K562 (cell line): ENCODE results near the gene NENF. TPM values are rescaled to one million over a fixed set of nuclear protein-coding genes. Genes with fewer than 3 reads are reported as not detected.
A peak's percentile ranks its signal among the peaks of the same experiment; 100 is the strongest.

Experiments
- ATAC-seq: fragments of 200-7000 bp; cut with Tn5 transposase; 3 replicates; pipeline ENCODE4 v1.9.1; 2020; ENCODE audit warnings: moderate library complexity
- BruUV-seq: library from RNA; stranded (reverse); fragments of 400-500 nt; replicated peaks from 2 replicates; lab custom pipeline; 2021; lab: Mats Ljungman, UMichigan
- CTCF ChIA-PET: fragments of 300-600 bp; formaldehyde crosslinking; extraction: SDS; loops from one replicate; lab custom pipeline; 2021; ENCODE audit warnings: low intra/inter-chr PET ratio; lab: Yijun Ruan, JAX
- POLR2A ChIA-PET: fragments of 300-600, 350-650 bp; sonication (Branson Sonifier 250); formaldehyde crosslinking; extraction: SDS; loops from one replicate; lab custom pipeline; 2021; ENCODE audit warnings: antibody characterized with exemption, inconsistent platforms; lab: Yijun Ruan, JAX
- DNase-seq, 4 experiments: peaks; one replicate each; pipeline versions ENCODE4 v3.0.0 to v3.0.0-alpha.2; 2011 to 2018; ENCODE audit warnings: low spot score in 3 of 4, mixed read lengths in 3 of 4; ENCODE audit errors: extremely low read depth in 1 of 4
- FAIRE-seq: peaks from 2 replicates; lab custom pipeline; 2011; peaks lifted over from hg19 to GRCh38; lab: Jason Lieb, UNC
- H2AFZ ChIP-seq: 2 replicates; pipeline ENCODE4 v1.6.0; 2011; ENCODE audit warnings: low read depth, low read length, control low read depth, inconsistent platforms
- H3K27ac ChIP-seq: fragments of 200-600 bp; 3 replicates; pipeline ENCODE4 v1.8.0; 2011; ENCODE audit warnings: low read depth, mild to moderate bottlenecking, control low read depth, inconsistent platforms, low read length, moderate library complexity, mixed read lengths; ENCODE audit errors: extremely low read depth
- H3K27me3 ChIP-seq, 2 experiments: fragments of 300-600 bp in 1 of 2; 2 replicates in 1 of 2; 3 replicates in 1 of 2; pipeline versions ENCODE4 v1.6.0 to v1.8.0; 2011; ENCODE audit warnings: inconsistent platforms in 2 of 2, low read length in 2 of 2, mild to moderate bottlenecking in 1 of 2, mixed read lengths in 1 of 2, moderate library complexity in 1 of 2; ENCODE audit not compliant: control insufficient read depth in 2 of 2, insufficient read depth in 2 of 2
- H3K36me3 ChIP-seq: fragments of 300-600 bp; 3 replicates; pipeline ENCODE4 v1.8.0; 2011; ENCODE audit warnings: mild to moderate bottlenecking, low read length, inconsistent platforms; ENCODE audit not compliant: control insufficient read depth, insufficient read depth
- H3K4me1 ChIP-seq, 2 experiments: fragments of 200-600 bp in 1 of 2; replicated peaks in 1 of 2; 2 replicates in 1 of 2; 3 replicates in 1 of 2; pipeline versions ENCODE4 v1.5.1 to v1.8.0; 2011; ENCODE audit warnings: inconsistent platforms in 2 of 2, low read length in 2 of 2, mild to moderate bottlenecking in 1 of 2, mixed read lengths in 1 of 2, moderate library complexity in 1 of 2; ENCODE audit not compliant: control insufficient read depth in 2 of 2, insufficient read depth in 2 of 2
- H3K4me2 ChIP-seq: 2 replicates; pipeline ENCODE4 v1.6.1; 2011; ENCODE audit warnings: low read length, control low read depth, inconsistent platforms, mixed read lengths; ENCODE audit not compliant: insufficient read depth
- H3K4me3 ChIP-seq: fragments of 200-600 bp; sonication (generic), shearing (Covaris generic); 2 replicates; pipeline ENCODE4 v1.5.1; 2016; ENCODE audit warnings: control low read depth, inconsistent platforms
- H3K79me2 ChIP-seq: fragments of 200-600 bp; 3 replicates; pipeline ENCODE4 v1.8.0; 2011; ENCODE audit warnings: low read length, inconsistent platforms; ENCODE audit not compliant: control insufficient read depth, insufficient read depth
- H3K9ac ChIP-seq, 2 experiments: 2 replicates each; pipeline versions ENCODE4 v1.6.0 to v1.6.1; 2011; ENCODE audit warnings: low read depth in 2 of 2, low read length in 2 of 2, control low read depth in 1 of 2, inconsistent platforms in 1 of 2, mild to moderate bottlenecking in 1 of 2, mixed read lengths in 1 of 2; ENCODE audit not compliant: insufficient read depth in 1 of 2
- H3K9me1 ChIP-seq: one replicate; pipeline ENCODE4 v1.6.0; 2011; ENCODE audit warnings: inconsistent platforms, mild to moderate bottlenecking, low read length, moderate library complexity; ENCODE audit not compliant: control insufficient read depth, insufficient read depth
- H3K9me3 ChIP-seq: replicated peaks from 2 replicates; pipeline ENCODE4 v1.5.1; 2011; ENCODE audit warnings: low read depth, low read length, inconsistent platforms; ENCODE audit not compliant: control insufficient read depth, insufficient read depth
- H4K20me1 ChIP-seq: replicated peaks from 2 replicates; pipeline ENCODE4 v1.6.1; 2011; ENCODE audit warnings: low read length, inconsistent platforms, mixed read lengths; ENCODE audit not compliant: control insufficient read depth, insufficient read depth
- ATF3 ChIP-seq, 2 experiments: fragments of 450-650 bp in 1 of 2; sonication (generic) in 1 of 2; formaldehyde crosslinking in 1 of 2; IDR thresholded peaks in 1 of 2; conservative IDR thresholded peaks in 1 of 2; 2 replicates each; pipeline versions ENCODE4 v1.6.1 to v1.8.1; 2016 to 2023; ENCODE audit warnings: mild to moderate bottlenecking in 2 of 2, moderate library complexity in 2 of 2, inconsistent platforms in 1 of 2, missing genetic modification reagents in 1 of 2
- CREB3L1 ChIP-seq: fragments of 450-650 bp; IDR thresholded peaks from 2 replicates; pipeline ENCODE4 v1.6.1; 2014; ENCODE audit warnings: low read depth, mild to moderate bottlenecking, moderate library complexity, borderline replicate concordance
- FOXJ2 ChIP-seq: fragments of 200-800 bp; sonication (Bioruptor generic); IDR thresholded peaks from 2 replicates; pipeline ENCODE4 v1.6.1; 2016; ENCODE audit warnings: missing genetic modification characterization, missing compliant biosample characterization
- ILK ChIP-seq: fragments of 450-650 bp; IDR thresholded peaks from 2 replicates; pipeline ENCODE4 v1.6.1; 2016; ENCODE audit warnings: missing genetic modification characterization, low read depth, mild to moderate bottlenecking, missing compliant biosample characterization, moderate library complexity, borderline replicate concordance
- RUNX1 ChIP-seq: sonication (generic); IDR thresholded peaks from 2 replicates; pipeline ENCODE4 v1.6.1; 2016; ENCODE audit warnings: antibody characterized with exemption, low read depth
- SMARCB1 ChIP-seq: IDR thresholded peaks from 2 replicates; pipeline ENCODE4 v1.6.1; 2011; ENCODE audit warnings: improper control_type of control experiment, low read depth; ENCODE audit not compliant: insufficient read length
- SOX6 ChIP-seq: fragments of 450-650 bp; IDR thresholded peaks from 2 replicates; pipeline ENCODE4 v1.6.1; 2014; ENCODE audit warnings: mild to moderate bottlenecking
- TAF1 ChIP-seq: IDR thresholded peaks from 2 replicates; pipeline ENCODE4 v1.6.1; 2011; ENCODE audit warnings: mild to moderate bottlenecking, low read length, moderate library complexity; ENCODE audit not compliant: insufficient read depth, control insufficient read depth, severe bottlenecking; ENCODE audit errors: extremely low read depth
- TCF3 ChIP-seq: sonication (generic); formaldehyde crosslinking; IDR thresholded peaks from 2 replicates; pipeline ENCODE4 v1.4.0; 2020; ENCODE audit warnings: mild to moderate bottlenecking, missing genetic modification reagents
- WGBS: fragments of 100-300 bp; shearing (Covaris generic); methylation state at CpG from one replicate; pipeline ENCODE4 v1.1.6; 2016; ENCODE audit warnings: low coverage, mixed read lengths; ENCODE audit not compliant: insufficient coverage; ENCODE audit errors: missing lambda C conversion rate; 5-methylcytosine and 5-hydroxymethylcytosine counted together
- in situ Hi-C: fragments of 300-500 bp; cut with MboI; formaldehyde crosslinking; loops from 4 replicates; pipeline ENCODE4 v1.15.0; 2018; ENCODE audit warnings: inconsistent platforms, mixed read lengths
- intact Hi-C: fragments of 100-400 bp; cut with micrococcal nuclease; formaldehyde crosslinking; loops from 2 replicates; pipeline ENCODE4 v1.14.2; 2022
- polyA plus RNA-seq, 8 experiments: library from polyadenylated mRNA; depleted of rRNA in 4 of 8; stranded (reverse) in 5 of 8; unstranded in 3 of 8; fragments of >200 nt; fragmentation: Nextera tagmentation in 2 of 8; fragmentation: Illumina TruSeq in 1 of 8; extraction: Ambion mirVana in 2 of 8; extraction: Trizol in 1 of 8; gene quantifications; 2 replicates each; pipeline versions ENCODE4 v1.2.1 to v1.2.3, GENCODE V29; 2011 to 2014; ENCODE audit warnings: inconsistent platforms in 1 of 8, missing spikeins in 1 of 8
- total RNA-seq, 7 experiments: library from RNA; depleted of rRNA in 6 of 7; stranded (reverse); fragments of >200 nt in 6 of 7; fragmentation: Illumina TruSeq in 2 of 7; extraction: Trizol in 2 of 7; gene quantifications; 2 replicates each; pipeline versions ENCODE4 v1.2.1 to v1.2.3, GENCODE V29; 2011 to 2021; ENCODE audit warnings: low replicate concordance in 1 of 7
- TF ChIP-seq, protein P1 (sequence below): fragments of 250-450 bp; sonication (Bioruptor Pico); IDR thresholded peaks from 2 replicates; pipeline ENCODE4 v1.5.0; 2020; ENCODE audit warnings: mild to moderate bottlenecking, borderline replicate concordance

The NENF gene
- total and polyA plus RNA-seq, 9 of the 15 experiments (the other 6 are each of a cell fraction or from before 2014, with no cell fraction given), result 6.1 to 100 (median 72.8) TPM

- no peak for TF ChIP-seq ILK (tag)
- TF ChIP-seq, all 486 proteins: peak for 9
Observed at GRCh38 chr1:212434992-212435391, 2.3 kb downstream of the NENF start (continued).

- Histone ChIP-seq H3K9me3 (no peaks in the 10 kb centered on the region), H3K4me3 (no peak overlapping the region), H3K36me3 (peaks cover 12% of the 10 kb centered on the region; the same call in 2 of the 3 replicates), H3K9me1 (no peaks in the 10 kb centered on the region), H3K4me2 (no peak overlapping the region), H4K20me1 (peaks cover 22% of the 10 kb centered on the region), H3K4me1 (peaks cover 33 to 38% of the 10 kb centered on the region in 2 experiments), H3K27ac (no peak overlapping the region), H3K79me2 (peaks cover 62% of the 10 kb centered on the region), H2AFZ (no peak overlapping the region), H3K27me3 (no peaks in the 10 kb centered on the region; a peak in 1 of 5 replicates), H3K9ac (no peak overlapping the region)
- 35% methylated on average over 4 of the region's 4 CpGs for WGBS
- peak; percentile 48 for FAIRE-seq
- no peak for ATAC-seq
- BruUV-seq, result no TSS peak
- DNase-seq, result peak; percentile 69 to 73 (median 70)
- CTCF ChIA-PET, result no interaction called here
- POLR2A ChIA-PET, result interaction anchor here (0.5 to 1.4 kb wide), 3 partner anchors 14 to 329 kb away, joined by 3 to 4 read pairs (median 3); partner anchors contain the start of gene PACC1
- intact Hi-C loops, result loop anchor here (5.0 kb wide), 1 partner anchor 150 kb away; the partner anchor contains the start of gene PPP2R5A
- in situ Hi-C loops, result no loop called here
- TF ChIP-seq, protein P1, sequence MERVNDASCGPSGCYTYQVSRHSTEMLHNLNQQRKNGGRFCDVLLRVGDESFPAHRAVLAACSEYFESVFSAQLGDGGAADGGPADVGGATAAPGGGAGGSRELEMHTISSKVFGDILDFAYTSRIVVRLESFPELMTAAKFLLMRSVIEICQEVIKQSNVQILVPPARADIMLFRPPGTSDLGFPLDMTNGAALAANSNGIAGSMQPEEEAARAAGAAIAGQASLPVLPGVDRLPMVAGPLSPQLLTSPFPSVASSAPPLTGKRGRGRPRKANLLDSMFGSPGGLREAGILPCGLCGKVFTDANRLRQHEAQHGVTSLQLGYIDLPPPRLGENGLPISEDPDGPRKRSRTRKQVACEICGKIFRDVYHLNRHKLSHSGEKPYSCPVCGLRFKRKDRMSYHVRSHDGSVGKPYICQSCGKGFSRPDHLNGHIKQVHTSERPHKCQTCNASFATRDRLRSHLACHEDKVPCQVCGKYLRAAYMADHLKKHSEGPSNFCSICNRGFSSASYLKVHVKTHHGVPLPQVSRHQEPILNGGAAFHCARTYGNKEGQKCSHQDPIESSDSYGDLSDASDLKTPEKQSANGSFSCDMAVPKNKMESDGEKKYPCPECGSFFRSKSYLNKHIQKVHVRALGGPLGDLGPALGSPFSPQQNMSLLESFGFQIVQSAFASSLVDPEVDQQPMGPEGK (CRISPR knock-in tag), result no peak
- no peak for TF ChIP-seq TAF1
- TF ChIP-seq SOX6, result no peak
- TF ChIP-seq RUNX1, result no peak
- 0 out of 2 replicates have a peak, but pooled peaks have one; percentile 21 for TF ChIP-seq FOXJ2 (tag)
- TF ChIP-seq SMARCB1, result peak; percentile 38
- no peak for TF ChIP-seq CREB3L1
- peak; percentile 26; the same call in 1 of the 2 replicates for TF ChIP-seq TCF3 (CRISPR knock-in tag)
- peak; percentile 41; the same call in 1 of the 2 replicates for TF ChIP-seq ATF3 (IDR thresholded peaks at IDR 0.05)
- no peak for TF ChIP-seq ATF3 (CRISPR knock-in tag; conservative IDR thresholded peaks at IDR 0.05)
Observed at GRCh38 chr1:212437179-212437798, 4.6 kb downstream of the NENF start.
